Inflammatory macrophage (primary cell): ENCODE data around the gene UBR2.

Experiments used
- DNase-seq, 2 donors: peaks; one replicate each; pipeline ENCODE4 v3.0.0-alpha.2; 2020 to 2022
- total RNA-seq, 18 experiments: gene quantifications; one replicate each; lab custom pipeline; 2026; ENCODE audit warnings: mixed read lengths in 6 of 18, inconsistent platforms in 2 of 18; lab: John Stamatoyannopoulos, UW

UBR2 gene
- total RNA-seq = 95.6 to 161 (median 118) reads per million in 18 experiments

DNA sequence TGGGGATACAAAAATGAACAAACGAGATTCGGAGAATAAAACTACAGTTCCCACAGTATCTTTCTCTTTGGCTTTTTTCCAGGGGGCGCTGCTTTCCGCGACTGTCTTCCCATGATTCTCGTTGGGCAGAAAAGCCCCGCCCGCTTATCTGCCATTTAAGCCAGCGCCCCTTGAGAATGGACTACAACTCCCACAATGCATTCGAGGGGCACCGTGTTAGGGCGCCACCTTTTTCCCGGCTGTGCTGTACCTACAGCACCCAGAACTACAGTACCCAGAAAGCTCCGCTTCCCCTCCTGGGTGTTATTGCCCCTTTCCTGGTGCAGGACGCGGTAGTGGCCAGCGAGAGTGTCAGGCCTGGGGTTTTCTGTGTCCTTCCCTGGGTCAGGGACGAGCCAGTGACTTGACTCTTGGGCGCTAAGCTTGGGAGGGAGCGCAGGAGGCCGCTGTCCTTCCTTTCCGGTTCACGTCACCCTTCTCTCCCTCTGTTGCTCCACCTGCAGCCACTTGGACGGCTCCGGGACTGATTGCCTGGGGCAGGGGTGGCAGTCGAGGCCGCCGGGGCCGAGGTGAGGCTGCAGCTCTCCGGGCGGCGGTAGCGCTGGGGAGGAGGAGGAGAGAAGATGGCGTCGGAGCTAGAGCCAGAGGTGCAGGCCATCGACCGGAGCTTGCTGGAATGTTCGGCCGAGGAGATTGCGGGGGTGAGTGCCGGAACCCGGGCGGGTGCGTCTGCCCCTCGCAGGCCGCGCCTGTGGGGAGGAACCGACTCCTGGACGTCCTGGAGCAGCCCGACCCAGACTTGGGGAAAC, at the start of gene UBR2:
TSS of gene UBR2 (plus strand) at position 333 of the 809 bp plus-strand sequence. CDS start at position 624, 291 bp downstream.
- peak; percentile 99 for DNase-seq

DNA sequence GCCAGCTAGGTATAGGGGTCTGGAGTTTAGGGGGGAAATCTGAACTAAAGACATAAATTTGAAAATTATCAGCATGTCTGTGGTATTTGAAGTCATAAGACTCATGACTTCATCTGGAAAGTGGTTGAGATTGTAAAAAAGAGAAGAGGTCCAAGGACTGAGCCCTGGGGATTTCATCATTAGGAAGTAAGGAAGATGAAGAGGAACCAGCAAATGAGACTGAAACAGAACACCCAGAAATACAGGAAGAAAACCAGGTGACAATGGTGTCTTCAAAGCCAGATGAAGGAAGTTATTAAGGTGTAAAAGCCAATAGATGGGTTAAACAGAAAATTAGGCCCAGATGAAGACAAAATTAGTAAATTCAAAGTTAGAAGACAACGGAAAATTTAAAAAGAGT, 49.1 kb upstream of the UBR2 start:
- peak; percentile 75 to 86 for DNase-seq

DNA sequence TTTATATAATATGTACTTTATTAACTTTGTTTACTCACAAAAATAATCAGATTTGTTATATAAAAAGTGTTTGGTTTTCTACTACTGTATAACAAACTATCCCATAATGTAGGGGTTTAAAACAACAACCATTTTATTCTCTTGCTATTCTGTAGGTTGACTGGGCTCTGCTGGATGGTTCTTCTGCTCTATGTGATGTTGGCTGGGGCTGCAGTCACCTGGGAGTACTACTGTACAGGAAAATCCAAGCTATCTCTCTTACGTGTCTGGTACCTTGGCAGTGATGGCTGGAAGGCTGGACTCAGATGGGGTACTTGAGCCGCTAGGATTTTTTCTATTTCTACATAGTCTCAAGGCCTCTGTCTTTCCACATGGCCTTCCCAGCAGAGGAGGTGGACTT, 44.0 kb upstream of the UBR2 start:
- DNase-seq = no peak

DNA sequence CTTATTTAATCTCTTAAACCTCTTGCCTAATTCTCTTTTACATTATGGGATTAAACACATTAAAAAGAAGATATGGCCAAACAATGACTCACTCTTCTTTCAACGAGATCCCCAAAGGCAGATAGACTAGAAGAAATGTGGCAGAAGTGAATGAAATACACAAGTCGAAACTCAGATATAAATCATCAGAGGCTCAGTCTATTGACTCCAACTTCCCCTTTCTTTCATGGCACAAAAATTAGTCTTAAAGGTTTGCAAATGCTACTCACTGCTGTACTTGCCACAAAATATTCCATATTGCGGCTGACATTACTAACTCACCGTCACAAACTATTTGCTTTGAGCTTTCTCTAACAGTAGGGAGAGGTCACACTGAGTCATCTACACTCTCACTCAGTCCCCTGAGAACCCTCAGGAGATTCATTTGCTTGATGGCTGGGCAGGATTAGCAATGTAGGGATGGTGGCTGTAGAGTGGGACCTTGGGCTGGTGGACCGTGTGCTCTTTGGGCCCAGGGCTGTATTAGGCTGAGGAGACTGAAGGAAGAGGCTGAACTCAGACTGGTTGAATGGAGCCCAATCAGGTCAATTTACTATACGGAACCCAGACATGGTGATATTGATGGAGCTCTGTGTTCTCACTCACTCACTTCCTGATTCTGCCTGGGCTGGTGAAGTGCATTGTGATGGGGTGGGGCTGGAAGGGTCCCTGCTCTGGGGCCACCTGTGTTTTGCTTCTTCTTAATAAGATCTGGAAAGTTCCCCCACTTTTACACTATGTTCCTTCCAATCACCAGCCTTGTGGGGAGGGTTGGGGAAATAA, 42.8 kb upstream of the UBR2 start:
- DNase-seq = peak in 1 of 2 donors; percentile 31

DNA sequence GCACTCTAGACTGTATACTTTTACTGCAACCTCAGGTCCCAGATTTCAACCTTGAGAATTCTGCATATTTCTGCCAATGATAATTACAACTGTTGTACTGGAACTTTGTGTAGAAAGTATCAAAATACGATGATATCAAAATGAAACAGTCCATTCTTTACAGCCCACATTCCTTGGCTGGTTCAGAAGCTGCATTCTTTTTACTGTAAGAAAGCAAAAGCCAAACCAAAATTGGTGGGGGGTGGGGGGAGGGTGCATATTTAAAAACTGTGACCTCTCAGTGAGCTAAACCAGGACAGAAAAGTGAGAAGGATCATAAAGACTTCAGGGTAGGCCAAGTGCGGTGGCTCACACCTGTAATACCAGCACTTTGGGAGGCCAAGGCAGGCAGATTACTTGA, 41.8 kb upstream of the UBR2 start:
- no peak for DNase-seq

DNA sequence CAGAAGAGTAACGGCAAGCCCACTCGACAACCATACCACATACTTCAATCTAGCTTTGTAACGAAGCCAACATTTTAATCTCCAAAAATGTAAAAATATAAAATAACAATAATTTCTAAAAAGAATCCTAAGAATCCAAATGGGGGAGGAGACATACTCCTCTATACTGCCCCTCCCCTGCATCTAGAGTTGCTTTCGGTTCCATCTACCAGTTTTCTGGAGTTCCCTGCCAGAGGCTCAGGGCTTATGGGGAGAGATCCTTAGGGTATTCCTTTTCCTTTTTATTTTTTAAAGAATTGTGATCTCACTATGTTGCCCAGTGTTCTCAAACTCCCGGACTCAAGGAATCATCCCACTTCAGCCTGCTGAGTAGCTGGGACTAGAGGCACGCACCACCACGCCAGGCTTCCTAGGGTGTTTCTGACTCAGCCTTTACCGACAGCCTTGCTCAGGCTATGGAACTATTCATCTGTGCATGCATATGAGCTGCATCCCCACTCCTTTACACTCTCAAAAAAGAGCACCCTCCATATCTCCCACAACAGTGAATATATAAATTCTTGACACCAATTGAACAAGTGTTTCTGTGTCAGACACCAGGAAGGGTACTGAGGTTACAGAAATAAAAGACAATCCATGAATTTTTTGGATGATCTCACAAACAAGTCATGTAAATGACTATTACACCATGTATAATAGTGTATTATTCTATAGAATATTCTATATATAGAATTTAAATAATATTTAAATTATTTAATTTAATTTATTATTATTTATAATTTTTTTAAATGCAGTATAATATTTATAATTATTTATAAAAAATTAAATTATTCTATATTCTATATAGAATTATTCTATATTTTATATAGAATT, 40.7 kb upstream of the UBR2 start:
- no peak for DNase-seq

DNA sequence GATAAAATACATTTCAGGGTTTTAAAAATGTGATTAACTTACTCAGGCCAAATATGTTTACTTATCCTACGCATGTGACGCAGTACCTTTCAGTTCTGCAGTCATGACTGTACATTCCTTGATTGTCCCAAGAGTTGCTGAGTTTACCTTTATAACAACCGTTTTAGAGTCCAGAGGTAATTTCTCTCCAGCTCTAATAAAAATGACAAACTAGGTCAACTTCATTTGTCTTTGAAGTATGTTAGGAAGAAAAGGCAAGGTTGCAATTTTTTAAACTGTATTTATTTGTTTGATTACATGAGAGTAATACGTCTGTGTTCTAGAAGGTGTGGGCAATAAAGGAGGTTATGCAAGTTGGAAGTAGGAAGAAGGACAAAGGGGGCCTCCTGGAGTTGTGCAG, 38.6 kb upstream of the UBR2 start:
- DNase-seq = no peak

DNA sequence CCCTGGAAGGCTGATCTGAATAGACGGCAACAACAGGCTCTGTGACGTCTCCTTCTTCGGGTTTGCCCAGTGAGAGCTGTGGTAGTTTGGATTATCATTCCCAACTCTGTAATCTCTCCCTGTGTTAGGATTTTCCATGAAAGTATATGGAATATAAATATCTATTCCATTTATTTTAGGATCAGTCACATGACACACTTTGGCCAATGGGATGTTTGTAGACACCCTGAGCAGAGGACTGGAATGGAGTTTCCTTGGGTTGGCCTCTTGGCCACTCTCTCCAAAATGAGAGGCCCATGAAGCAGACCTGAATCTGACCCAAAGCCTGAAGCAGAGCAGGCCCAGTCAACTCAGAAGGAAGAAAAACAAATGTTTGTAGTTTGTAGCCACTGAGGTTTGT, 37.2 kb upstream of the UBR2 start:
- no peak for DNase-seq

DNA sequence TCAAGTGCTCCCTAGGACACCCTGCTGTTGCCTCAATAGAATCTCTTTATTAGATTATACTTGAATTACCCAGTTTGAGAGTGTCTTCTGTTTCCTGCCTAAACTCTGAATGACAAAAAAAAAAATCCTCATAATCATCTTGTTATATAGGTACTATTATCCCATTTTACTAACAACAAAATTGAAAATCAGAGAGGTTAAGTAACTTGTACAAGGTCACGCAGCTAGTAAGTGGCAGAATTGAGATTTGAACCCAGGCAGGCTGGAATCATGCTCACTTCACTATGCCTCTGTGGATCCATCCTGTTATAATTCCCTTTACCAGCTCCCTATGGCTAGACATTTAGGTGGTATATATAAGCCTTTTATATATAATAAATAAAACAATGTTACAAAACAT, 36.6 kb upstream of the UBR2 start:
- no peak for DNase-seq

DNA sequence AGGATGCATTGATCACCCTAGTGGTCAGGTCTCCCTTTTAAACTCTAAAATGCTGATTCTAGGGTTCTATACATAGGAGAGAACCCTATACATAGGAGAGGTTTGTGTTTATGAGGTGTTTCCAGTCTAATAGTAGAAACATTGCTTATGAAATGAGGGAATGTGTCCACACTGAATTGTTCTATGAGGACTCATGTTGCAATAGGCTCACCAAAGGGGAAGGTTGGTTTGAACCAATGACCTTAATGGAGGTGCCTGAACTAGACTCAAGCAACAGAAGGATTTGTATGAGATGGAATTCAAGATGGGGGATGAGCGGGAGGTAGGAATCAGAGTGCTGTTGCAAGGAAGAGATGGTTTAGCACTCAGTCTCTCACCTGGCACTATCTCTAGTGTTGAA, 33.5 kb upstream of the UBR2 start:
- DNase-seq = peak; percentile 44 to 65

DNA sequence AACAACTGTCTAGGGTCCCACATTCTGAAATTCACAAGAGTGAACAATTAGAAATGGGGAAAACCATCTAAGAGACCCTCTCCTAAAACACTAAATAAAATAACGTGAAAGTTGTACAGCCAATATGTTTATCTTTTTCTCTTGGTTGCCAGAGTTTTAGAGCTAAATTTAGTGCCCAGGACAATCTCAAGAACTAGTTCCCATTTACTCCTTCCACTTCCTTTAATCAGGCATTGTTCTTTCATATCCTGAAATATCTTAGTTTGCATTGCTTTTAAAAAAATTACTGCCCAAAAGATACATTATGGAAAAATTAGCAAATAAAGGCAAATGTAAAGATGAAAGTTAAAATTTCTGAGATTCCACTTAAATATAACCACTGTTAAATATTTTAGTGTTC, 33.1 kb upstream of the UBR2 start:
- DNase-seq = no peak

DNA sequence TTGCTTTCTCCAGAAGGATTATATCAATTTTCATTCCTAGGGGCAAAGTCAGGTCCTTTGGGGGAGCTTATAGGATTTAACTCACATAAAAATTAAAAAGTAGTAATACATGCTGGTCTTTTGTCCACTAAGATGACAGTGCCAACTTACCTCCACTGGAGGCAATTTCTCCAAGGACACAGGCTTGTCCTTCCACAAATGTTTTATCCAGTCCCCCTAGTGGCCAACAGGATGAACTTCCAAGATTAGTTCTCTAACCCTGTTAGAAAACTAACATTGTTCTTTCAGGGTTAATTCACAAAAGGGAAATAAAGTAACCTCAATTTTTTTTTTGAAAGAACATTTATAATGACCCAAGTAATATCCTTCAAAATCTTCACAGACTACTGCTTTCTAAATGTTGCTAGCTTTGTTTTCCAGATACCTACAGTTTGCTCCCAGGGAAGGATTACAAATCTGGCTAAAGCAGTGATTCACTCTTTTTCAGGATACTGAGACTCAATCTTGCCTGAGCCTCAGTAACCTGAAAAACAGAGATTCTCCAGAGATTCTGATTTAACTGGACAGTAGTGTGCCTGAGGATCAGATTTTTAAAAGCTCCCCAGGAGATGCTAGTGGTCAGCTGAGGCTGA, 31.7 kb upstream of the UBR2 start:
- peak; percentile 65 to 73 for DNase-seq

DNA sequence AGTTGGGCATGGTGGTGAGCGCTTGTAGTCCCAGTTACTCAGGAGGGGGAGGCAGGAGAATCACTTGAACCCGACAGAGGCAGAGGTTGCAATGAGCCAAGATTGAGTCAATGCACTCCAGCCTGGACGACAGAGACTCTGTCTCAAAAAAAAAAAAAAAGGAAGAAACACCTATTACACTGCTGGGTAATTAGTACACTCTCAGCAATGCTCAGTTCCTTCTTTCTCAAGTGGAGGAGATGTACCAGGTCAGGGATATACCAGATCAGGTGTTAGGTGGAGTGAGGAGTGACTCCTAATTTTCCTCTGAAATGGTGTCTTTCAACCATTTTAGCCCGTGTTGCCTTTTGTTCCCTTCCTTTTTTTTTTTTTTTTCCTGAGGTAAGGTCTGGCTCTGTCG, 30.0 kb upstream of the UBR2 start:
- no peak for DNase-seq

DNA sequence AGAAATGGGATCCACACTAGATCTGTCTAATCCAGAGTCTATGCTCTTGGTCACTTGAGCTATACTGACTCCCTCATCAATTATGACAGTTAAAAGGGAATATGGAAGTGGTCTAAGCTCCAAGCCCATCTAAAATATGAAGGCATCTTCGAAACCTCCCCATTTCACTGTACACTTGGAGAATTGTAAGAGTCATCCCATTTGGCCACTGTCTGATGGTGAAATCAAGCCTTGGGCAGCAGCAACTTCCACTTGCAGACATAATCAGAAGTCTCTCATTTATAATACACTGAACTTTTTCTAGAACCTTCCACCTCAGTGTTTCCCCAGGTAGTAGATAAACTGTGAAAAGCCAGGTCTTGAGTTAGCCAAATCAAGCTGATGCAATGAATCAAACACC, 26.3 kb upstream of the UBR2 start:
- peak; percentile 58 for DNase-seq

DNA sequence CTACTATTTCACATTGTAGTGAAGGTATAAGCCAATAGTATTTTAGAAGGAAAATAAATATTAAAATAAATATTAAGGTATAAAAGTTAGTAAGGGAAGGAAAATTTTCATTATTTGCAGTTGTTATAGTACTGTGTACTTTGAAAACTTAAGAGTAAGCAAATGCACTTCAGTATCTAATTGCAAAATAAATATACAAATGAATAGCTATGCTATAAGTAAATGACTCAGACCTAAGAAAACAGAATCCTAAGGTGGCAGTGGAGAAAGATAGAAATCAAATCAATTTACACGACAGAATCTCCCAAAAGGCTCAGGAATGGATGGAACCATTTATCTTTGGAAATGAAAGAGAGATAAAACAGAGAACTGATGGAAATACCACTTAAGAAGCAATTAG, 24.7 kb upstream of the UBR2 start:
- DNase-seq = no peak

DNA sequence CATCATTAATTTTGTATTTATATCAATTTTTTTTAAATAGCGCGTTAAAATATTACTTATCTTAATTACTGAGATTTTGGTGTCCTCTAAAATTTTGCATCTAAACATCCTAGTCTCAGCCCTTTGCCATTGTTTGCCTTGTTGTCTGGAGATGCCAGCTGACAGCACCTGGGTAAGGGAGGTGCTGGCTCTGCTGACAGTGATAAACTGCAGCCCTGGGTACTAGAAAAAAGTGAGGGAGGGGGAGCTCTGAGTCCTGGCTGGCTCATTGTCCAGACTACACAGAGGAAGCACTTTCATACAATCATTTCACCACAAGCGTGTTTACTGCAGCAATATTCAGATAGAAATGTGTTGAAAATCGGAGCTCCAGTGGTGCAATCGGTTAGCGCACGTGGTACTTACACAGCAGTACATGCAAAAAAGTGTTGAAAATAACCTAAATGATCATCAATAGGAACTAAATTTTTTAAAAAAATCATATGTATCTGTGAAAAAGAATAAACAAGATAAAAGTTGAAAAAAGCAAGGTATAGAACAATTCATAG, 18.5 kb upstream of the UBR2 start:
- peak; percentile 95 to 96 for DNase-seq

DNA sequence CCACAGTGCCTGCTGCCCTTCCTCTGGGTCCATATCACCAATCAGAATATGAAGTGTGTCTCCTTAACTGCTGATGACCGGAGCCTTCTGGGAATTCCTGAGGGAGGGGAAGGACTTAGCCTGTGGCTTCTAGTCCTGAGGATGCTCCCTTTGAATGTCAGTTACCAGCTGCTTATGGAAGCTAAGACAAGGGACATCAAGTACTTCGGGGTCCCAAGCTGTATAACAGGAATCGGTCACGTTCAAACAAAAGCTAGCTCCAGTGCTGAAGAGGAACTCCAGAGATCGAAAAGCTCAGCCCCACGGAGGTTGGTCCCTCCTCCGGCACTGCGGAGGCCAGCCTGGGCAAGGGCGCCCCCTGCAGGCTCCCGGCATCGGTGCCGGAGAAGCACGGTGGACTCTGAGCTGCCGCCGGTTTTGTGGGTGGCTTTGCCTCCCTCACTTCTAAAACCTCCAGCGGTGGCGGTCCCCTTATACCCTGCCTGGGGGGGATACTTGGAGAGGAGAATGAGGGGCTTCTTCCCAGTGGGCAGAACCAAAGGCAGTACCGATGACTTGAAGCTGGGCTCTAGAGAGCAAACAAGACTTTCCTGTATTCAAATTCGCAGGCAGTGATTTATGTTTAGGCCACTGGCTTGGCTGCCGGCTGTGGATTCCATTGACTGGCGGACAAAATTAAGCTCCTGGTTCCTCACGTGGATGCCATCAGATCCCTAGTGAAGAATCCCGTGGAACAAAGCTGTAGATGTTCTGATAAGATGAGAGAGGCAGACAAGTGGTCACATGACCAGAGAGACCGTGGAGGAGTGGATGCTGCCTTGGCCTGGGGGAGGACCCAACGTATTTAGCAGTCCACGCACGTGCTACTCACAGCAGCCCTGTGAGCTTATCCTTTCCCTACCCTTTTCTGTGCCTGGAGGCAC, 16.2 kb upstream of the UBR2 start:
- DNase-seq = peak; percentile 89

DNA sequence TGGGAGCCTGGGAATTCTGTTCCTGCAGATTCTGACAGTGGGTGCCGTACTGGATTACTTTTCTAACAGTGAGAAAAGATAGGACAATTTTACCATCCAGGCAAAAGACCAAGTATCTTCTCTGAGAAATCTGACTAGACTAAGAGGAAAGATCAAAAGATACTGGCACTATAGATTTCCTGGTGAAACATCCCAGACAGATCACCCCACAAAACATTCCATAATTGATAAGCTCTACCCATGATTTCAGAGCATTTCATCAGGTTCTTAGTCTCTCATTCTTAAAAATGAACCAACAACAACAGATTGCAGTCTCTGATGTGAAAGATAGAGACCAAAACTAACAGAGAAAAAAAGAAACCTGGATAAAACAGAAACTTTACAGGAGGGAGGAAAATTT, 13.6 kb upstream of the UBR2 start:
- DNase-seq = no peak

DNA sequence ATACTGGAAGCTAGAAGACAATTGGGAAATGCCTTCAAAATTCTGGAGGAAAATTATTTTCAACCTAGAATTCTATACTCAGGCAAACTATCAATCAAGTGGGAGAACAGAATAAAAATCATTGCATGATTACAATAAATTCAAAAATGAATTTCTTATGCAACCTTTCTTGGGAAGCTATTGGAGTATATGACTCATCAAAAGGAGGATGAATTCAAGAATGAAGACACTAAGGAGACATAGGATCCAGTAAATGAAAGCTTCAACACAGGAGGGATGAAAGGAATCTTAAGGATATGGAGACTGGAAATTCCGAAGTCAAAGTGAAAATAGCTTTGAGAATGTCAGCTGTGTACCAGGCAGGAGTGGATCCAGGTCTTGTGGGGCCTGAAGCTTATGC, 12.6 kb upstream of the UBR2 start:
- DNase-seq = no peak

DNA sequence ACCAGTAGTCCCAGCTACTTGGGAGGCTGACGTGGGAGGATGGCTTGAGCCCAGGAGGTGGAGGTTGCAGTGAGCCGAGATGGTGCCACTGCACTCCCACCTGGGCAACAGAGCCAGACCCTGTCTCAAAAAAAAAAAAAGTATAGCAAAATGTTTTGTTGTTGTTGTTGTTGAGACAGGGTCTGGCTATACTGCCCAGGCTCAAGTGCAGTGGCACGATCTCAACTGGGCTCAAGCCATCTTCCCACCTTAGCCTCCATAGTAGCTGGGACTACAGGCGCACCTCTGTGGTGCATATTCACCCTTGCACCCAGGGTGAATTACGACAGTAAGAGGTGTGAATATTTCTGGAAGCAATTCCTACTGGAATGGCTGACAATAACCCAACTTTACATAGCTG, 11.4 kb upstream of the UBR2 start:
- DNase-seq = no peak
